ENCODE measurements around the gene SGTA.

DNA sequence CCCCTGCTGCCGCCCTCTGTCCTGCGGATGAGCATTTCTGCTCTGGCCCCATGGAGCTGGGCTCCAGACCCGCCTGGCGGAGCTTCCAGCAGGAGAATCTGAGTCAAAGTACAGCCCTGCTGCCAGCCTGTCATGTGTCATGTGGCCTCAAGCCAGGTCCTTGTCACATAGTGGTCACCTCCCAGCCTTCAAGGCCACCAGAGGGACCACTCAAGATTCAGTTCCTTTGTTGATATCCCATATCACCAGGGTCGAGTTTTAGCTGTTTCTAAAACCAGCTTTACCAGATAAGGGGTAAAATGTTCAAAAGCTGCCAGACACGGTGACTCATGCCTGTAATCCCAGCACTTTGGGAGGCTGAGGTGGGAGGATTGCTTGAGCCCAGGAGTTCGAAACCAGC, 15.7 kb upstream of the SGTA start:
- TF ChIP-seq, protein P1, sequence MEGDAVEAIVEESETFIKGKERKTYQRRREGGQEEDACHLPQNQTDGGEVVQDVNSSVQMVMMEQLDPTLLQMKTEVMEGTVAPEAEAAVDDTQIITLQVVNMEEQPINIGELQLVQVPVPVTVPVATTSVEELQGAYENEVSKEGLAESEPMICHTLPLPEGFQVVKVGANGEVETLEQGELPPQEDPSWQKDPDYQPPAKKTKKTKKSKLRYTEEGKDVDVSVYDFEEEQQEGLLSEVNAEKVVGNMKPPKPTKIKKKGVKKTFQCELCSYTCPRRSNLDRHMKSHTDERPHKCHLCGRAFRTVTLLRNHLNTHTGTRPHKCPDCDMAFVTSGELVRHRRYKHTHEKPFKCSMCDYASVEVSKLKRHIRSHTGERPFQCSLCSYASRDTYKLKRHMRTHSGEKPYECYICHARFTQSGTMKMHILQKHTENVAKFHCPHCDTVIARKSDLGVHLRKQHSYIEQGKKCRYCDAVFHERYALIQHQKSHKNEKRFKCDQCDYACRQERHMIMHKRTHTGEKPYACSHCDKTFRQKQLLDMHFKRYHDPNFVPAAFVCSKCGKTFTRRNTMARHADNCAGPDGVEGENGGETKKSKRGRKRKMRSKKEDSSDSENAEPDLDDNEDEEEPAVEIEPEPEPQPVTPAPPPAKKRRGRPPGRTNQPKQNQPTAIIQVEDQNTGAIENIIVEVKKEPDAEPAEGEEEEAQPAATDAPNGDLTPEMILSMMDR (IDR thresholded peaks at IDR 0.05), result no peak
- TF ChIP-seq POLR2A (IDR thresholded peaks at IDR 0.05), result no peak

Data from thyroid gland (tissue), 4 donors.